GM23248 (cell line): Measurements from ENCODE around the gene LPP.

Source experiments
- EZH2 ChIP-seq: fragments of 200-600 bp; sonication (generic); IDR thresholded peaks from 2 replicates; pipeline ENCODE4 v1.6.1; 2018; ENCODE audit warnings: antibody characterized with exemption, mild to moderate bottlenecking; ENCODE audit not compliant: insufficient read depth, poor library complexity, severe bottlenecking
- EZH2phosphoT487 ChIP-seq: fragments of 200-600 bp; sonication (generic); IDR thresholded peaks from 2 replicates; pipeline ENCODE4 v1.6.1; 2018; ENCODE audit warnings: antibody characterized with exemption, moderate library complexity, mild to moderate bottlenecking, low read depth; ENCODE audit not compliant: insufficient read depth

GRCh38 chr3:188106887-188107830, 46.8 kb upstream of the LPP start:
- no peak for TF ChIP-seq EZH2
- TF ChIP-seq EZH2phosphoT487: no peak
